PC-9 (cell line): ENCODE results near the gene STN1. TPM values are rescaled to one million over a fixed set of nuclear protein-coding genes. Genes with fewer than 3 reads are reported as not detected.
"Not testable (repeated sequence)": the region's sequence is repeated elsewhere in the genome, so short reads cannot be mapped to it uniquely, and the experiment has no call there.

ENCODE experiments used
- BruUV-seq: library from RNA; stranded (reverse); fragments of 400-500 nt; replicated peaks from 2 replicates; lab custom pipeline; 2021; lab: Mats Ljungman, UMichigan
- CTCF ChIA-PET: fragments of 300-600 bp; sonication (Branson Sonifier 250); formaldehyde crosslinking; loops from one replicate; lab custom pipeline; 2022; ENCODE audit warnings: antibody characterized with exemption; lab: Charles Lee
- POLR2A ChIA-PET: fragments of 300-600 bp; sonication (Branson Sonifier 250); formaldehyde crosslinking; loops from one replicate; lab custom pipeline; 2022; ENCODE audit warnings: antibody characterized with exemption; ENCODE audit not compliant: unreplicated experiment; lab: Charles Lee
- DNase-seq, 2 experiments: peaks; one replicate each; pipeline versions ENCODE4 v3.0.0 to v3.0.0-alpha.2; 2015 to 2022; ENCODE audit warnings: mixed read lengths in 1 of 2
- H2AFZ ChIP-seq: fragments of 200-600 bp; sonication (generic); 2 replicates; pipeline ENCODE4 v1.8.1; 2017; ENCODE audit warnings: antibody characterized with exemption
- H3F3A ChIP-seq: fragments of 200-600 bp; sonication (generic); 2 replicates; pipeline ENCODE4 v1.8.1; 2017; ENCODE audit warnings: antibody characterized with exemption, mild to moderate bottlenecking, low read depth; ENCODE audit not compliant: insufficient read depth
- H3K27ac ChIP-seq: fragments of 200-600 bp; sonication (generic); 2 replicates; pipeline ENCODE4 v1.6.1; 2016; ENCODE audit warnings: mixed run types
- H3K27me3 ChIP-seq: fragments of 200-600 bp; sonication (generic); 2 replicates; pipeline ENCODE4 v1.6.1; 2016; ENCODE audit warnings: low read depth, mixed run types; ENCODE audit not compliant: insufficient read depth
- H3K36me3 ChIP-seq: fragments of 200-600 bp; sonication (generic); 2 replicates; pipeline ENCODE4 v1.6.1; 2016; ENCODE audit warnings: low read depth, mixed run types
- H3K4me1 ChIP-seq: fragments of 200-600 bp; sonication (generic); replicated peaks from 2 replicates; pipeline ENCODE4 v1.6.1; 2016; ENCODE audit warnings: mixed run types; ENCODE audit not compliant: insufficient read depth
- H3K4me2 ChIP-seq: fragments of 200-600 bp; sonication (generic); 2 replicates; pipeline ENCODE4 v1.6.1; 2017; ENCODE audit warnings: mixed run types
- H3K4me3 ChIP-seq: fragments of 200-600 bp; sonication (generic); 2 replicates; pipeline ENCODE4 v1.6.1; 2016; ENCODE audit warnings: mixed run types
- H3K79me2 ChIP-seq: fragments of 200-600 bp; sonication (generic); 2 replicates; pipeline ENCODE4 v1.6.1; 2017; ENCODE audit warnings: low read depth, mixed run types
- H3K9me2 ChIP-seq: fragments of 200-600 bp; sonication (generic); 2 replicates; pipeline ENCODE4 v1.8.1; 2017; ENCODE audit warnings: mild to moderate bottlenecking; ENCODE audit not compliant: insufficient read depth
- H3K9me3 ChIP-seq: fragments of 200-600 bp; sonication (generic); 2 replicates; pipeline ENCODE4 v1.8.1; 2016; ENCODE audit warnings: low read depth; ENCODE audit not compliant: insufficient read depth
- H4K20me1 ChIP-seq: fragments of 200-600 bp; sonication (generic); 2 replicates; pipeline ENCODE4 v1.8.1; 2017; ENCODE audit not compliant: insufficient read depth
- CTCF ChIP-seq: fragments of 200-600 bp; sonication (generic); conservative IDR thresholded peaks from 2 replicates; pipeline ENCODE4 v1.6.1; 2017; ENCODE audit warnings: mixed run types, antibody characterized with exemption, mild to moderate bottlenecking, moderate library complexity
- EZH2 ChIP-seq: fragments of 200-600 bp; sonication (generic); IDR thresholded peaks from 2 replicates; pipeline ENCODE4 v1.8.0; 2017; ENCODE audit warnings: antibody characterized with exemption, low read depth
- intact Hi-C: fragments of 100-400 bp; cut with micrococcal nuclease; formaldehyde crosslinking; loops from one replicate; pipeline ENCODE4 v1.10.0; 2022; ENCODE audit not compliant: unreplicated experiment
- total RNA-seq: library from RNA; stranded (reverse); gene quantifications from 2 replicates; pipeline ENCODE4 v1.2.3, GENCODE V29; 2021

Gene STN1
- total RNA-seq, 1 experiment from 2014 or later = 20.5 TPM

GRCh38 chr10:103845972-103846371 lies 72.0 kb downstream of the STN1 start:
- CTCF ChIA-PET = no interaction called here
- H3K27me3 ChIP-seq = no peaks in the 10 kb centered on the region
- no peaks in the 10 kb centered on the region for H3F3A ChIP-seq
- BruUV-seq = no TSS peak
- no peaks in the 10 kb centered on the region for H3K79me2 ChIP-seq
- H3K36me3 ChIP-seq = no peaks in the 10 kb centered on the region
- DNase-seq = no peak
- POLR2A ChIA-PET = no interaction called here
- H3K4me2 ChIP-seq = no peak overlapping the region
- no peak overlapping the region for H3K27ac ChIP-seq
- no peaks in the 10 kb centered on the region for H3K4me1 ChIP-seq
- H3K4me3 ChIP-seq = no peak overlapping the region
- no peaks in the 10 kb centered on the region for H4K20me1 ChIP-seq
- intact Hi-C loops = no loop called here
- no peaks in the 10 kb centered on the region for H3K9me3 ChIP-seq
- H2AFZ ChIP-seq = no peak overlapping the region
- H3K9me2 ChIP-seq = no peaks in the 10 kb centered on the region
- TF ChIP-seq EZH2 = no peak
- TF ChIP-seq CTCF = no peak

GRCh38 chr10:103845346-103845745 lies 72.6 kb downstream of the STN1 start:
- DNase-seq, H3K27me3 ChIP-seq, POLR2A ChIA-PET, H3K4me1 ChIP-seq, H3K27ac ChIP-seq, H3K79me2 ChIP-seq, H3K9me3 ChIP-seq, intact Hi-C loops, H2AFZ ChIP-seq, H3K4me2 ChIP-seq, CTCF ChIA-PET, H3K36me3 ChIP-seq, H3F3A ChIP-seq, H3K9me2 ChIP-seq, H3K4me3 ChIP-seq, H4K20me1 ChIP-seq, BruUV-seq: not testable (repeated sequence)

GRCh38 chr10:103843854-103844570 lies 74.0 kb downstream of the STN1 start:
- Histone ChIP-seq H2AFZ (no peak overlapping the region), H3K4me3 (no peak overlapping the region), H3K4me1 (no peaks in the 10 kb centered on the region), H3K27ac (no peak overlapping the region), H3K79me2 (no peaks in the 10 kb centered on the region), H3K9me2 (no peaks in the 10 kb centered on the region), H3K27me3 (no peaks in the 10 kb centered on the region), H3F3A (no peaks in the 10 kb centered on the region), H3K36me3 (no peaks in the 10 kb centered on the region), H4K20me1 (no peaks in the 10 kb centered on the region), H3K9me3 (no peaks in the 10 kb centered on the region), H3K4me2 (no peak overlapping the region)
- ChIA-PET POLR2A (no interaction called here), CTCF (no interaction called here)
- BruUV-seq = no TSS peak
- no peak for TF ChIP-seq CTCF
- no peak for TF ChIP-seq EZH2
- no peak for DNase-seq
- intact Hi-C loops = no loop called here

- H3K79me2 ChIP-seq = no peaks in the 10 kb centered on the region
Measured at GRCh38 chr10:103843045-103843444, 74.9 kb downstream of the STN1 start.

More at GRCh38 chr10:103843045-103843444, 74.9 kb downstream of the STN1 start:
- no peaks in the 10 kb centered on the region for H3K9me3 ChIP-seq
- no TSS peak for BruUV-seq
- intact Hi-C loops = no loop called here
- H3K9me2 ChIP-seq = no peaks in the 10 kb centered on the region
- no peak for DNase-seq
- no peak for TF ChIP-seq CTCF
- H3K36me3 ChIP-seq = no peaks in the 10 kb centered on the region
- no peaks in the 10 kb centered on the region for H3F3A ChIP-seq
- no peaks in the 10 kb centered on the region for H3K27me3 ChIP-seq
- H3K27ac ChIP-seq = no peak overlapping the region
- H3K4me3 ChIP-seq = no peak overlapping the region
- ChIA-PET CTCF (no interaction called here), POLR2A (no interaction called here)
- H4K20me1 ChIP-seq = no peaks in the 10 kb centered on the region
- no peak overlapping the region for H2AFZ ChIP-seq
- no peak overlapping the region for H3K4me2 ChIP-seq
- H3K4me1 ChIP-seq = no peaks in the 10 kb centered on the region
